ENCODE measurements around the gene HMCN2.

Gene HMCN2

GRCh38 chr9:130283539-130284248, 18.1 kb downstream of the HMCN2 start:
- Histone ChIP-seq H3K9ac (ENCODE audit: low read depth in 1 of 2, low read length in 2 of 2) (no peak overlapping the region), H3K4me1 (ENCODE audit: control insufficient read depth in 2 of 2, insufficient read depth in 2 of 2, low read length in 2 of 2) (peaks cover 6 to 8% of the 10 kb centered on the region in 2 donors), H3K9me3 (ENCODE audit: control insufficient read depth in 2 of 2, low read length in 2 of 2) (no peaks in the 10 kb centered on the region), H3K27me3 (ENCODE audit: control insufficient read depth in 2 of 2, insufficient read depth in 2 of 2, low read length in 2 of 2) (peaks cover 0 to 3% of the 10 kb centered on the region in 2 donors), H3K4me3 (ENCODE audit: low read length in 2 of 2) (no peak overlapping the region), H3K36me3 (ENCODE audit: control insufficient read depth in 2 of 2, insufficient read depth in 2 of 2, low read length in 2 of 2) (no peaks in the 10 kb centered on the region), H3K27ac (ENCODE audit: low read depth in 2 of 2, low read length in 2 of 2) (no peak overlapping the region)

- Histone ChIP-seq H3K4me3 (ENCODE audit: low read length in 2 of 2) (no peak overlapping the region), H3K9ac (ENCODE audit: low read depth in 1 of 2, low read length in 2 of 2) (no peak overlapping the region), H3K36me3 (ENCODE audit: control insufficient read depth in 2 of 2, insufficient read depth in 2 of 2, low read length in 2 of 2) (no peaks in the 10 kb centered on the region), H3K27ac (ENCODE audit: low read depth in 2 of 2, low read length in 2 of 2) (peak overlapping the region in 1 of 2 donors; percentile 32), H3K9me3 (ENCODE audit: control insufficient read depth in 2 of 2, low read length in 2 of 2) (no peaks in the 10 kb centered on the region), H3K27me3 (ENCODE audit: control insufficient read depth in 2 of 2, insufficient read depth in 2 of 2, low read length in 2 of 2) (peaks cover 0 to 3% of the 10 kb centered on the region in 2 donors), H3K4me1 (ENCODE audit: control insufficient read depth in 2 of 2, insufficient read depth in 2 of 2, low read length in 2 of 2) (peaks cover 6 to 8% of the 10 kb centered on the region in 2 donors)
Measured at GRCh38 chr9:130284249-130284625, 18.7 kb downstream of the HMCN2 start.

GRCh38 chr9:130284690-130285089, 19.1 kb downstream of the HMCN2 start:
- H3K27me3 ChIP-seq (ENCODE audit: control insufficient read depth in 2 of 2, insufficient read depth in 2 of 2, low read length in 2 of 2), result peaks cover 0 to 3% of the 10 kb centered on the region in 2 donors
- peak overlapping the region in 1 of 2 donors; percentile 32 for H3K27ac ChIP-seq (ENCODE audit: low read depth in 2 of 2, low read length in 2 of 2)
- no peaks in the 10 kb centered on the region for H3K36me3 ChIP-seq (ENCODE audit: control insufficient read depth in 2 of 2, insufficient read depth in 2 of 2, low read length in 2 of 2)
- no peaks in the 10 kb centered on the region for H3K9me3 ChIP-seq (ENCODE audit: control insufficient read depth in 2 of 2, low read length in 2 of 2)
- no peak overlapping the region for H3K4me3 ChIP-seq (ENCODE audit: low read length in 2 of 2)
- H3K9ac ChIP-seq (ENCODE audit: low read depth in 1 of 2, low read length in 2 of 2), result no peak overlapping the region
- H3K4me1 ChIP-seq (ENCODE audit: control insufficient read depth in 2 of 2, insufficient read depth in 2 of 2, low read length in 2 of 2), result peaks cover 6 to 8% of the 10 kb centered on the region in 2 donors

GRCh38 chr9:130285271-130285670, 19.7 kb downstream of the HMCN2 start:
- Histone ChIP-seq H3K4me3 (ENCODE audit: low read length in 2 of 2) (no peak overlapping the region), H3K9me3 (ENCODE audit: control insufficient read depth in 2 of 2, low read length in 2 of 2) (no peaks in the 10 kb centered on the region), H3K4me1 (ENCODE audit: control insufficient read depth in 2 of 2, insufficient read depth in 2 of 2, low read length in 2 of 2) (peaks cover 6 to 8% of the 10 kb centered on the region in 2 donors), H3K27me3 (ENCODE audit: control insufficient read depth in 2 of 2, insufficient read depth in 2 of 2, low read length in 2 of 2) (peaks cover 0 to 3% of the 10 kb centered on the region in 2 donors), H3K27ac (ENCODE audit: low read depth in 2 of 2, low read length in 2 of 2) (no peak overlapping the region), H3K36me3 (ENCODE audit: control insufficient read depth in 2 of 2, insufficient read depth in 2 of 2, low read length in 2 of 2) (no peaks in the 10 kb centered on the region), H3K9ac (ENCODE audit: low read depth in 1 of 2, low read length in 2 of 2) (no peak overlapping the region)

- no peak overlapping the region for H3K9ac ChIP-seq (ENCODE audit: low read depth in 1 of 2, low read length in 2 of 2)
- H3K27ac ChIP-seq (ENCODE audit: low read depth in 2 of 2, low read length in 2 of 2), result no peak overlapping the region
- H3K36me3 ChIP-seq (ENCODE audit: control insufficient read depth in 2 of 2, insufficient read depth in 2 of 2, low read length in 2 of 2), result no peaks in the 10 kb centered on the region
- H3K9me3 ChIP-seq (ENCODE audit: control insufficient read depth in 2 of 2, low read length in 2 of 2), result no peaks in the 10 kb centered on the region
- H3K4me3 ChIP-seq (ENCODE audit: low read length in 2 of 2), result no peak overlapping the region
- peaks cover 0 to 3% of the 10 kb centered on the region in 2 donors for H3K27me3 ChIP-seq (ENCODE audit: control insufficient read depth in 2 of 2, insufficient read depth in 2 of 2, low read length in 2 of 2)
- H3K4me1 ChIP-seq (ENCODE audit: control insufficient read depth in 2 of 2, insufficient read depth in 2 of 2, low read length in 2 of 2), result peaks cover 6 to 8% of the 10 kb centered on the region in 2 donors
Measured at GRCh38 chr9:130286072-130286770, 20.7 kb downstream of the HMCN2 start.

GRCh38 chr9:130286781-130287428, 21.3 kb downstream of the HMCN2 start:
- H3K9ac ChIP-seq (ENCODE audit: low read depth in 1 of 2, low read length in 2 of 2), result no peak overlapping the region
- H3K36me3 ChIP-seq (ENCODE audit: control insufficient read depth in 2 of 2, insufficient read depth in 2 of 2, low read length in 2 of 2), result no peaks in the 10 kb centered on the region
- H3K27ac ChIP-seq (ENCODE audit: low read depth in 2 of 2, low read length in 2 of 2), result no peak overlapping the region
- H3K9me3 ChIP-seq (ENCODE audit: control insufficient read depth in 2 of 2, low read length in 2 of 2), result no peaks in the 10 kb centered on the region
- peaks cover 0 to 3% of the 10 kb centered on the region in 2 donors for H3K27me3 ChIP-seq (ENCODE audit: control insufficient read depth in 2 of 2, insufficient read depth in 2 of 2, low read length in 2 of 2)
- H3K4me1 ChIP-seq (ENCODE audit: control insufficient read depth in 2 of 2, insufficient read depth in 2 of 2, low read length in 2 of 2), result peaks cover 6 to 8% of the 10 kb centered on the region in 2 donors
- no peak overlapping the region for H3K4me3 ChIP-seq (ENCODE audit: low read length in 2 of 2)

- Histone ChIP-seq H3K36me3 (ENCODE audit: control insufficient read depth in 2 of 2, insufficient read depth in 2 of 2, low read length in 2 of 2) (no peaks in the 10 kb centered on the region), H3K4me1 (ENCODE audit: control insufficient read depth in 2 of 2, insufficient read depth in 2 of 2, low read length in 2 of 2) (peaks cover 4% of the 10 kb centered on the region in 2 donors), H3K27me3 (ENCODE audit: control insufficient read depth in 2 of 2, insufficient read depth in 2 of 2, low read length in 2 of 2) (peaks cover 0 to 3% of the 10 kb centered on the region in 2 donors), H3K9ac (ENCODE audit: low read depth in 1 of 2, low read length in 2 of 2) (no peak overlapping the region), H3K27ac (ENCODE audit: low read depth in 2 of 2, low read length in 2 of 2) (no peak overlapping the region), H3K9me3 (ENCODE audit: control insufficient read depth in 2 of 2, low read length in 2 of 2) (no peaks in the 10 kb centered on the region), H3K4me3 (ENCODE audit: low read length in 2 of 2) (no peak overlapping the region)
Measured at GRCh38 chr9:130287736-130288135, 22.2 kb downstream of the HMCN2 start.

- H3K9ac ChIP-seq (ENCODE audit: low read depth in 1 of 2, low read length in 2 of 2), result no peak overlapping the region
- H3K27ac ChIP-seq (ENCODE audit: low read depth in 2 of 2, low read length in 2 of 2), result no peak overlapping the region
- peaks cover 0 to 3% of the 10 kb centered on the region in 2 donors for H3K27me3 ChIP-seq (ENCODE audit: control insufficient read depth in 2 of 2, insufficient read depth in 2 of 2, low read length in 2 of 2)
- H3K4me3 ChIP-seq (ENCODE audit: low read length in 2 of 2), result no peak overlapping the region
- H3K9me3 ChIP-seq (ENCODE audit: control insufficient read depth in 2 of 2, low read length in 2 of 2), result no peaks in the 10 kb centered on the region
- H3K36me3 ChIP-seq (ENCODE audit: control insufficient read depth in 2 of 2, insufficient read depth in 2 of 2, low read length in 2 of 2), result no peaks in the 10 kb centered on the region
- peaks cover 4% of the 10 kb centered on the region in 2 donors for H3K4me1 ChIP-seq (ENCODE audit: control insufficient read depth in 2 of 2, insufficient read depth in 2 of 2, low read length in 2 of 2)
Measured at GRCh38 chr9:130288393-130288792, 22.8 kb downstream of the HMCN2 start.

GRCh38 chr9:130288926-130289690, 23.5 kb downstream of the HMCN2 start:
- peaks cover 4% of the 10 kb centered on the region in 2 donors for H3K4me1 ChIP-seq (ENCODE audit: control insufficient read depth in 2 of 2, insufficient read depth in 2 of 2, low read length in 2 of 2)
- H3K27me3 ChIP-seq (ENCODE audit: control insufficient read depth in 2 of 2, insufficient read depth in 2 of 2, low read length in 2 of 2), result peaks cover 0 to 3% of the 10 kb centered on the region in 2 donors
- H3K9me3 ChIP-seq (ENCODE audit: control insufficient read depth in 2 of 2, low read length in 2 of 2), result no peaks in the 10 kb centered on the region
- no peak overlapping the region for H3K27ac ChIP-seq (ENCODE audit: low read depth in 2 of 2, low read length in 2 of 2)
- no peak overlapping the region for H3K4me3 ChIP-seq (ENCODE audit: low read length in 2 of 2)
- H3K9ac ChIP-seq (ENCODE audit: low read depth in 1 of 2, low read length in 2 of 2), result no peak overlapping the region
- no peaks in the 10 kb centered on the region for H3K36me3 ChIP-seq (ENCODE audit: control insufficient read depth in 2 of 2, insufficient read depth in 2 of 2, low read length in 2 of 2)

Measured in mucosa of rectum (tissue), 2 donors.